Omental fat pad (tissue), 4 donors: ENCODE results near the gene ROBO3. TPM values are rescaled to one million over a fixed set of nuclear protein-coding genes. Genes with fewer than 3 reads are reported as not detected.

Experiments used
- ATAC-seq: fragments of 150-250 bp; one replicate; pipeline ENCODE4 v1.9.1; 2016; ENCODE audit warnings: mild to moderate bottlenecking, moderate library complexity; ENCODE audit not compliant: low FRiP score
- DNase-seq: peaks from one replicate; pipeline ENCODE4 v3.0.0-alpha.2; 2019; ENCODE audit warnings: low spot score
- CTCF ChIP-seq, 3 donors: fragments of 450-650 bp; IDR thresholded peaks; one replicate each; pipeline ENCODE4 v1.5.1; 2016 to 2017; ENCODE audit warnings: antibody characterized with exemption in 3 of 3, mild to moderate bottlenecking in 3 of 3, moderate library complexity in 2 of 3
- total RNA-seq, 4 donors: library from RNA; depleted of rRNA; stranded (reverse); fragments of >200 nt; gene quantifications; one replicate each; pipeline ENCODE4 v1.1.0, GENCODE V29; 2016

ROBO3 gene
- total RNA-seq, 4 donors from 2014 or later, result 24.5 to 71.5 (median 27.9) TPM

- no peak for DNase-seq
- no peak for ATAC-seq
- no peak for TF ChIP-seq CTCF (IDR thresholded peaks at IDR 0.05)
Observed at GRCh38 chr11:124829986-124830385, 35.2 kb upstream of the ROBO3 start.

- no peak for TF ChIP-seq CTCF (IDR thresholded peaks at IDR 0.05)
- ATAC-seq (no peak), DNase-seq (no peak)
Observed at GRCh38 chr11:124830749-124831148, 34.5 kb upstream of the ROBO3 start.

GRCh38 chr11:124831897-124832296 is 33.3 kb upstream of the ROBO3 start:
- TF ChIP-seq CTCF (IDR thresholded peaks at IDR 0.05), result no peak
- ATAC-seq (no peak), DNase-seq (no peak)

- no peak for TF ChIP-seq CTCF (IDR thresholded peaks at IDR 0.05)
- ATAC-seq, result no peak
- DNase-seq, result no peak
Observed at GRCh38 chr11:124832571-124832970, 32.7 kb upstream of the ROBO3 start.

GRCh38 chr11:124834526-124835180 is 30.6 kb upstream of the ROBO3 start:
- DNase-seq (no peak), ATAC-seq (no peak)
- no peak for TF ChIP-seq CTCF (IDR thresholded peaks at IDR 0.05)

GRCh38 chr11:124835918-124836317 is 29.3 kb upstream of the ROBO3 start:
- ATAC-seq, result no peak
- TF ChIP-seq CTCF (IDR thresholded peaks at IDR 0.05), result no peak
- no peak for DNase-seq

GRCh38 chr11:124837491-124837856 is 27.8 kb upstream of the ROBO3 start:
- no peak for TF ChIP-seq CTCF (IDR thresholded peaks at IDR 0.05)
- ATAC-seq, result peak; percentile 57
- no peak for DNase-seq
